Stomach (tissue), 9 donors: ENCODE data around the gene PLEKHG4. TPM values are rescaled to one million over a fixed set of nuclear protein-coding genes. Genes with fewer than 3 reads are reported as not detected.

ENCODE experiments used
- DNase-seq, 2 donors: peaks; one replicate each; pipeline versions ENCODE4 v3.0.0 to v3.0.0-alpha.2; 2013 to 2019
- H3K27ac ChIP-seq, 5 donors: fragments of 200-600 bp in 4 of 5; sonication (generic) in 4 of 5; one replicate each; pipeline ENCODE4 v1.5.1; 2013 to 2019; ENCODE audit warnings: mild to moderate bottlenecking in 1 of 5, moderate library complexity in 1 of 5
- H3K27me3 ChIP-seq, 3 donors: fragments of 200-600 bp; sonication (generic); one replicate each; pipeline ENCODE4 v1.5.1; 2017 to 2019; ENCODE audit warnings: mixed run types in 1 of 3
- H3K36me3 ChIP-seq, 4 donors: fragments of 200-600 bp; sonication (generic); 1 replicate in 3 of 4; 2 replicates in 1 of 4; pipeline ENCODE4 v1.5.1; 2016 to 2019
- H3K4me1 ChIP-seq, 4 donors: fragments of 200-600 bp; sonication (generic); one replicate each; pipeline ENCODE4 v1.5.1; 2016 to 2019
- H3K4me3 ChIP-seq, 4 donors: fragments of 200-600 bp; sonication (generic) in 3 of 4; one replicate each; pipeline ENCODE4 v1.5.1; 2016 to 2019; ENCODE audit warnings: mild to moderate bottlenecking in 1 of 4
- H3K9me3 ChIP-seq, 4 donors: fragments of 200-600 bp; sonication (generic); one replicate each; pipeline ENCODE4 v1.5.1; 2016 to 2019
- EP300 ChIP-seq: sonication (generic); formaldehyde crosslinking; IDR thresholded peaks from one replicate; pipeline ENCODE4 v1.6.1; 2017; ENCODE audit warnings: antibody characterized with exemption
- POLR2A ChIP-seq, 4 donors: fragments of 450-650 bp; IDR thresholded peaks; one replicate each; pipeline ENCODE4 v1.6.1; 2016; ENCODE audit warnings: antibody characterized with exemption in 4 of 4, control low read depth in 2 of 4, mild to moderate bottlenecking in 1 of 4, moderate library complexity in 1 of 4
- POLR2AphosphoS5 ChIP-seq, 3 donors: sonication (generic); formaldehyde crosslinking; IDR thresholded peaks; one replicate each; pipeline ENCODE4 v1.6.1; 2016; ENCODE audit warnings: antibody characterized with exemption in 3 of 3
- WGBS, 5 donors: extraction: QIAGEN DNeasy Blood & Tissue Kit in 3 of 5; methylation state at CpG; one replicate each; pipeline versions ENCODE4 v1.1.5 to v1.1.7; 2013 to 2018; 5-methylcytosine and 5-hydroxymethylcytosine counted together
- intact Hi-C: fragments of 100-400 bp; cut with DNase I; formaldehyde crosslinking; loops from one replicate; pipeline ENCODE4 v1.15.1; 2023; ENCODE audit warnings: low total_unique reads
- polyA plus RNA-seq, 3 donors: library from polyadenylated mRNA; stranded (reverse); fragments of 200-250 nt; gene quantifications; one replicate each; pipeline ENCODE4 v1.2.3, GENCODE V29; 2013
- total RNA-seq, 5 donors: library from RNA; depleted of rRNA; stranded (reverse); fragments of >200 nt; gene quantifications; one replicate each; pipeline versions ENCODE4 v1.1.0 to v1.2.3, GENCODE V29; 2014 to 2016
- TF ChIP-seq, protein P1 (sequence below), 7 experiments: fragments of 450-650 bp in 4 of 7; fragments of 200-600 bp in 3 of 7; sonication (generic) in 3 of 7; IDR thresholded peaks; one replicate each; pipeline ENCODE4 v1.5.1; 2016 to 2019; ENCODE audit warnings: antibody characterized with exemption in 7 of 7, control low read depth in 2 of 7, mild to moderate bottlenecking in 1 of 7
- donor health status: healthy with polysubstance abuse.
- donor health status: Bipolar disorder and iron deficiency.
- donor health status: healthy.

PLEKHG4 gene
- total and polyA plus RNA-seq, 8 donors, result 2.3 to 57.1 (median 6.6) TPM

DNA sequence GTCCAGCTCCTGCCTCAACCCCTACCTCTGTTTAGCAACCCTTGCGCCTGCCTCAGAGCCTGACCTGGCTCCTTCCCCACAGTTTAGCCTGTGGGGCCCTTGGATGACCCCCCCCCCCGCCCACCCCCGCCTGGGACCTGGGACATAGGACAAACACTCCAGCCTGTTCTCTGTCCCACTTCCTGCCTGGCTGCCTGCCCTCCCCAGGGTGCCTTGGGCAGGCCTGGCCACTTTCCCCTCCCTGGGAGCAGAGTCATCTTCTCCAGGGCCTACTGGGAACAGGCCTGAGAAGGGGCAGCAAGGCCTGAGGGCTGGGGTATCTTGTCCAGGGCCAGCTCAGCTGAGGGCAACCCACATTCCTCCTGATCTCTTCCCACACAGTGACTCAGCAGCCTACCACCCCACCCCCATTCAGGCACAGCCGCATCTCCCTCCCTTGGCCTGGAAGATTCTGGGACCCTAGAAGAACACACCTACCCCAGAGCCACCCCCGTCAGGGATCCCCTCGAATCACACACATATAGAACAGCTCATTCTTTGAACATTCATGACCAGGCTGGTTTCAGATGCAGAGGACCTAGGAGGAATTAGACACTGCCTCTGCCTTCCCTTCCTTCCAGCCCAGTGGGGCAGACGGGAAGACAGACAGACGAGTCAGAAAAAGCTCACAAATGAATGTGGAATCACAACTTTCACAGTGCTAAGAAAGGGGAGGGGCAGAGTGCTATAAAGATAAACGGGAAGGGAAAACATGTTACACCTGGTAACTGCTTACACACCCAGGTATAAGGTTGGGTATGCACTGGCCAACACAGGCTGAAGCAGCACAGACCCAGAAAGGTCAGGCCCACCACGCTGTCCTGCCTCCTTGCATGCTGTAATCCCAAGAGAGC, 38.1 kb upstream of the PLEKHG4 start:
- DNase-seq, result peak; percentile 38 to 91
- peaks cover 32 to 35% (median 35%) of the 10 kb centered on the region in 4 donors for H3K36me3 ChIP-seq
- H3K27ac ChIP-seq, result peak overlapping the region; percentile 75 to 95 (median 87)
- no peak for TF ChIP-seq POLR2A (IDR thresholded peaks at IDR 0.05)
- TF ChIP-seq POLR2AphosphoS5 (IDR thresholded peaks at IDR 0.05), result peak; percentile 7 to 36 (median 10)
- H3K9me3 ChIP-seq, result no peaks in the 10 kb centered on the region
- intact Hi-C loops, result no loop called here
- no peak overlapping the region for H3K4me3 ChIP-seq
- H3K27me3 ChIP-seq, result no peaks in the 10 kb centered on the region
- 30 to 49% (median 47%) methylated on average over 7 to 10 of the region's 10 CpGs for WGBS, 5 donors
- peaks cover 45 to 73% (median 53%) of the 10 kb centered on the region in 4 donors for H3K4me1 ChIP-seq

DNA sequence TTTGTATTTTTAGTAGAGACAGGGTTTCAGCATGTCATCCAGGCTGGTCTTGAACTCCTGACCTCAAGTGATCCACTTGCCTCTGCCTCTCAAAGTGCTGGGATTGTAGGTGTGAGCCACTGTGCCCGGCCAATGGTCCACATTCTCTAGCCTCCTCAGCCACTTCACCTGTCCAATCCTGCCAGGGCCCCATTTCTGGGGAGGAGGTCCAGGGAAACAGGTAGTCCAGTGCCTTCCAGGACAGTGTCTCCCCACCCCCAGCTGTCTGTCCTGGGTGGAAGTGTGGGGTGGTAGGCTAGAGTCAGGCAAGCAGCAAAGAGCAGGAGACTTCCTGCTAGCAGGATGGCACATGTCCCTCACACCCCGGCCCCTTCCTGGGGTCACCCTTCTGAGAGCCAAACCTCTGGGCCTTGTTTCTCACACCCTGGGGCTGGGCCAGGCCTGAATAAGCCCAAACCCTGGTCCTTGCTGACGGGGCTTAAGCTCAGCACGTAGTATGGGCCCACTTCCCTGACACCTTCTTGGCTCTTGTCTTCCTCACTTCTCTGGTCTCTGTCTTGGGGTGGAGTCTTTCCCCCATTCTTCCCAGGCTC, 37.1 kb upstream of the PLEKHG4 start:
- peak overlapping the region; percentile 13 to 95 (median 87) for H3K27ac ChIP-seq
- WGBS, 5 donors, result 72 to 90% (median 86%) methylated on average over 4 of the region's 4 CpGs

DNA sequence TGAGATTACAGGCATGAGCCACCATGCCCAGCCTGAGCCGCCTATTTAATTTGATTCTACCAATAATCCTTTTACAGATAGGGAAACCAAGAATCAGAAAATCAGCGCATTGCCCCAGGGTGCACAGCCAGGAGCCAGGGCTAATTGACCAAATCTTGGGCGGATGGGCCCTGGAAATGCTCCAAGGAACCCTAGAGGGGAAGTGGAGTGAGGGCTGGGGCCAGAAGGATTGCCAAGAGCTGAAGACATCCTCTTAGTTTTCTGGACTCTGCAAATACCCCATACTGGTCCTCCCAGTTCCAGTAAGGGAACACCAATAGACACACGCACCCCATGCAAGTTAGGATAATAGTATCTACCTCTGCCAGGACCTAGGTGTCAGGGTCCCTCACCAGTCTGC, 35.9 kb upstream of the PLEKHG4 start:
- Histone ChIP-seq H3K27me3 (peaks cover 0 to 6% (median 4%) of the 10 kb centered on the region in 3 donors), H3K27ac (peak overlapping the region; percentile 32 to 95 (median 89)), H3K9me3 (no peaks in the 10 kb centered on the region), H3K36me3 (peaks cover 10 to 13% (median 12%) of the 10 kb centered on the region in 4 donors), H3K4me1 (peaks cover 55 to 86% (median 71%) of the 10 kb centered on the region in 4 donors), H3K4me3 (no peak overlapping the region)
- intact Hi-C loops, result no loop called here
- no peak for DNase-seq
- WGBS, 5 donors, result 78 to 88% (median 83%) methylated on average over 4 of the region's 4 CpGs
- no peak for TF ChIP-seq POLR2A (IDR thresholded peaks at IDR 0.05)

More for the DNA sequence above, 37.1 kb upstream of the PLEKHG4 start:
- Histone ChIP-seq H3K4me1 (peaks cover 45 to 76% (median 61%) of the 10 kb centered on the region in 4 donors), H3K36me3 (peaks cover 22 to 26% (median 25%) of the 10 kb centered on the region in 4 donors), H3K27me3 (no peaks in the 10 kb centered on the region), H3K4me3 (no peak overlapping the region), H3K9me3 (no peaks in the 10 kb centered on the region)
- intact Hi-C loops, result no loop called here
- no peak for DNase-seq
- TF ChIP-seq POLR2A (IDR thresholded peaks at IDR 0.05), result no peak
- no peak for TF ChIP-seq EP300
- TF ChIP-seq, protein P1, sequence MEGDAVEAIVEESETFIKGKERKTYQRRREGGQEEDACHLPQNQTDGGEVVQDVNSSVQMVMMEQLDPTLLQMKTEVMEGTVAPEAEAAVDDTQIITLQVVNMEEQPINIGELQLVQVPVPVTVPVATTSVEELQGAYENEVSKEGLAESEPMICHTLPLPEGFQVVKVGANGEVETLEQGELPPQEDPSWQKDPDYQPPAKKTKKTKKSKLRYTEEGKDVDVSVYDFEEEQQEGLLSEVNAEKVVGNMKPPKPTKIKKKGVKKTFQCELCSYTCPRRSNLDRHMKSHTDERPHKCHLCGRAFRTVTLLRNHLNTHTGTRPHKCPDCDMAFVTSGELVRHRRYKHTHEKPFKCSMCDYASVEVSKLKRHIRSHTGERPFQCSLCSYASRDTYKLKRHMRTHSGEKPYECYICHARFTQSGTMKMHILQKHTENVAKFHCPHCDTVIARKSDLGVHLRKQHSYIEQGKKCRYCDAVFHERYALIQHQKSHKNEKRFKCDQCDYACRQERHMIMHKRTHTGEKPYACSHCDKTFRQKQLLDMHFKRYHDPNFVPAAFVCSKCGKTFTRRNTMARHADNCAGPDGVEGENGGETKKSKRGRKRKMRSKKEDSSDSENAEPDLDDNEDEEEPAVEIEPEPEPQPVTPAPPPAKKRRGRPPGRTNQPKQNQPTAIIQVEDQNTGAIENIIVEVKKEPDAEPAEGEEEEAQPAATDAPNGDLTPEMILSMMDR (IDR thresholded peaks at IDR 0.05), result no peak
- TF ChIP-seq POLR2AphosphoS5 (IDR thresholded peaks at IDR 0.05), result no peak

DNA sequence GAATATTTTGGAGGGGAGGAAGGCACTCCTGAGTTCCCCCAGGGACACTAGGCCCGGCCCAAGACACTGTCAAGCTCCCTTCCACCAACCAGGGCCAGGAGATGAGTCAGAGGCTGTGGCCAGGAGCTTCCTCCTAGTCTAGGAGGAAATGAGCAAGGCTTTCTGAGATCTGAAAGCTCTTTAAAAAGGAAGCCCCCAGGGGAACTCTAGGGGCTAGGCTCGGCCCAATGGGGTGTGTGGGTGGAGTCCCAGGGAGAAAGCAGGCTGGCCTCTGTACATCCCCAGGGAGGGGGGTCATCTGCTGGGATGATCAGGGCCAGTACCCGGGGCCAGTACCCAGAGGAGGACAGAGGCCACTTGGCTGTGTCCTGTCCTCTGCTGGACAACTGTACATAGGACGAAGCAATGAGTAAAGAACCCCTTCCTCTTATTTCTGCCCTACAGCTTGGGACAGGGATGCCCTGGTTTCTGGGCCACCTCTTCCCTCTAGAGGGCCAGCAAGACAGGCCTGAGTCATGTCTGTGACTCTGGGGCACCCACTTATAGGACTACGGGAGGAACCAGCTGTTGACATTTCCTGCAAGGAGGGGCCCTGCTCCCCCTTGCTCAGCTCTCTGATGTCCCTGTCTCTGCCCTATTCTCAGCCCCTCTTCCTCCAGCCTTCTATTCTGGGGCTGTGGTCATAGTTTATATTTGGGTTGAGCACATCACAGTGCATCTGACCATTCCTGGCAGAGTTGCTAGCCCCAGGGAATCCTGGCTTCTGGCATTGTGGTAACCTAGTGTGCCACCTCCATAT, 34.7 kb upstream of the PLEKHG4 start:
- H3K4me3 ChIP-seq, result no peak overlapping the region
- H3K9me3 ChIP-seq, result no peaks in the 10 kb centered on the region
- intact Hi-C loops, result no loop called here
- 35 to 50% (median 49%) methylated on average over 5 of the region's 5 CpGs for WGBS, 5 donors
- H3K27ac ChIP-seq, result peak overlapping the region; percentile 87 to 95 (median 89)
- peaks cover 62 to 93% (median 80%) of the 10 kb centered on the region in 4 donors for H3K4me1 ChIP-seq
- DNase-seq, result peak; percentile 68 to 69
- TF ChIP-seq POLR2A (IDR thresholded peaks at IDR 0.05) (no peak), POLR2AphosphoS5 (IDR thresholded peaks at IDR 0.05) (peak in 2 of 3 donors; percentile 18 to 22)
- TF ChIP-seq, protein P1 (IDR thresholded peaks at IDR 0.05), result no peak
- peaks cover 0 to 18% (median 13%) of the 10 kb centered on the region in 3 donors for H3K27me3 ChIP-seq
- peaks cover 0 to 2% (median 1%) of the 10 kb centered on the region in 4 donors for H3K36me3 ChIP-seq

DNA sequence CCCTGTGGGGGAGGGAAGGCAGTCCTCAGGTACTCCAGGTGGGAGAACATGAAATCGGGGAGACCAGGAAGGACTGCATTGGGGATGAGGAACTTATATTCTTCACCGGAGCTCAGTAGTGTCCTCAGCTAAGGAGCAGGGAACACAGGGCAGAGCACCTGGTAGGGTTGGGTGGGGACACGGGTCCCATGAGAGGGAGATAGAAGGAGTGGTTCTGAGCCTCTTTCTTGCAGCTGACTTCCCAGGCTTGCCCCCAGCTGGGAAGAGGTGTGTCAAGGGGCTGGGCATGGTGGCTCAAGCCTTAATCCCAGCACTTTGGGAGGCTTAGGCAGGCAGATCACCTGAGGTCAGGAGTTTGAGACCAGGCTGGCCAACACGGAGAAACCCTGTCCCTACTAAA, 34.1 kb upstream of the PLEKHG4 start:
- peaks cover 61 to 87% (median 77%) of the 10 kb centered on the region in 4 donors for H3K4me1 ChIP-seq
- peak overlapping the region in 2 of 4 donors; percentile 83 to 85 for H3K4me3 ChIP-seq
- DNase-seq, result no peak
- peak overlapping the region; percentile 87 to 95 (median 89) for H3K27ac ChIP-seq
- intact Hi-C loops, result no loop called here
- H3K27me3 ChIP-seq, result peaks cover 0 to 24% (median 18%) of the 10 kb centered on the region in 3 donors
- H3K36me3 ChIP-seq, result no peaks in the 10 kb centered on the region
- 68 to 76% (median 71%) methylated on average over 4 of the region's 4 CpGs for WGBS, 5 donors
- H3K9me3 ChIP-seq, result no peaks in the 10 kb centered on the region
- TF ChIP-seq EP300 (no peak), POLR2AphosphoS5 (IDR thresholded peaks at IDR 0.05) (no peak), POLR2A (IDR thresholded peaks at IDR 0.05) (no peak)
- TF ChIP-seq, protein P1 (IDR thresholded peaks at IDR 0.05), result no peak
